HG03469 (cell line): Measurements from ENCODE around the gene ERICH6.

Experiments used
- ATAC-seq: cut with Tn5 transposase; IDR thresholded peaks from one replicate; pipeline ENCODE4 v1.9.1; 2021; ENCODE audit warnings: mild to moderate bottlenecking, moderate library complexity, moderate number of reproducible peaks; ENCODE audit not compliant: unreplicated experiment

Gene ERICH6

DNA sequence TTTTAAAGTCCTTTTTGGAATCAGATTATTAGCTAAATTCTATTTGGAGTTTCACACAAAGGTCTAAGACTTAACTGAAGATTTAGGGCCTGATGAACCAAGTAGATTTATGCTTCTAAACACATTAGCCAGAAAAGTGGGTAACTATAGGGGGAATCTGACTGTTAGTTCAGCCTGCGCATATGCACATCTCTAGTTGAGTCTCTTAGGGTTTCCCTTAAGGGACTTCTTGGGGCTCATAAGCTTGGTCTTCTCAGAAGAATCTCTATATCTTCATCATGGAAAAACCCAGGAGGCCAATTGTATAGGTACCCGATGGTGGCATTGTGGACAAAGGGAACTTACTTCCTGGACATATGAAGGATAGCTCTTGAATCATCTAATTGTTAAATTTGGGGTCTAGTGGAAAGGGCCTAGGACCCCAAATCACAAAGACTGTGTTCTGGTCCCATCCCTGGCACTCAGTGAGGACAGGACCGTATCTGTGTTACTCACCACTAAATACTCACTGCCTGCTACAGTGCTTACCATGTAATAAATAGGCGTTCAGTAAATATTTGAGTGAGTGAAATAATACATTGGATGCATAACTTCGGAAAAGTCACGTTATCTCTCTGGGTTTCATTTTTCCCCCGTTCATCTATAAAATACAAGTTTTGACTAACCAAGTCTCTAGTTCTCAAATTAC, 83.6 kb downstream of the ERICH6 start:
- no peak for ATAC-seq

DNA sequence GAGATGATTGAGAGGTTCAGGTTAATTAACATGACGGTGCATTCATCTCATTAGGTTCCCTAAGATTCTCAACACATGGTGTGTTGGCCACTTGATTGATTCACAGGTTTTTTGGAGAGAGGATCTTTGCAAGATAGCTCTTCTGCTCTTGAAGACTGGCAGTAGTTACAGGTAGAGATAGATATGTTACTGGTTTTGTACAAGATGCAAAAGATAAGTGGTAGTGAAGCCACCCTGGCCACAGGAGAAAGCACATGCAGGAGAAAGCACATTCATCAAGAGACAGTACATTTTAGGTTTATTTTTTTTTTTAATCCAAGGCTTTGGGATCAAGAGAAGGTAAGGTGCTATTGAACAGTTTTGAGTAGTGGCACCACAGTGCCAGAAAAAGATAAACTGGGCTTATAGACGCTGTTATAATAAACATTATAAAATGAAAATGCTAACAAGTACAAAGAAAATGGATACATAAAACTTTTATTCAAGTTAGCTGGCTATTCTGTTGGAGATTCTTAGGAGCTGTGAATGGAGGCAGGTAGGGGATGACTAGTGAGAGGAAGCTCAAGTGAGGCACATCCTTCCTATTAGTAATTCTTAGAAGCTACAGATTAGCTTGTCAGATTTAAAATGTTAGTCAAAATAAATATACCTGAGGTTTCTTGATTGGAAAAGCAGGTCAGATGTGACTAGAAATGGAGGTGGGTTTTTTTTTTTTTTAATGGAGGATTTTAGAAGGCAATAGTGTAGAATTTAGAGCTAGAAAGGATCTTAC, 89.8 kb downstream of the ERICH6 start:
- no peak for ATAC-seq

DNA sequence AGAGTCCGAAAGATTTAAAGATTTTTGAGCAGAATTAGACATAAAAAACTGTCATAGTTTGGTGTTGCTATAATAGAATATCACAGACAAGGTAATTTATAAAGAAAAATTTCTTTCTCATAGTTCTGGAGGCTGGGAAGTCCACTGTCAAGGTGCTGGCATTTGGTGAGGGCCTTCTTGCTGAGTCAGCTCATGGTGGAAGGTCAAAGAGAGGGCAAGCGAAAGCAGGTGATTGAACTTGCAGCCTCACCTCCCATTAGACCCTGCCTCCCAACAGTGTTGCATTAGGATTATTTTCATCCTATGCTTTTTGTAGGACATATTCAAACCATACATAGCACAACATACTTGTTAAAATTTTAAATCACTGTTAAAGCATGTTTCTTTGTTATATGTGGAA, 90.7 kb downstream of the ERICH6 start:
- ATAC-seq: no peak

DNA sequence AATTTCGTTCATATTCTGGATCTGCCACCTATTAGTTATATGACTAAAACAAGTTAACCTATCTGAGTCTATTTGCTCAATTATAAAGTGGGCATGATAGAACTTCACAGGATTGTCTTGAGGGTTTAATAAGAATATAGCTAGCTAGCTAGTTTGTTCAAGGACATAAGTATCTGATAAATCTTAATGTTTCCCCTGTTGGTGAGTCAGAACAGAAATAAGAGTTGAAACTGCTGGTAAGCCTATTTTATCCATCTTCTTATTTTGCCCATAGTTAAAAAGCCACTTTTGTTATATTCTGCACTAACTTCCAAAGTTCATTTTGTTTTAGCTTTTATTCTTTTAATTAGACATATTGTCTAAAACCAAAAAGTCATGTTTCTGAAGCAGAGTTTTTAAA, 91.2 kb downstream of the ERICH6 start:
- ATAC-seq: no peak

DNA sequence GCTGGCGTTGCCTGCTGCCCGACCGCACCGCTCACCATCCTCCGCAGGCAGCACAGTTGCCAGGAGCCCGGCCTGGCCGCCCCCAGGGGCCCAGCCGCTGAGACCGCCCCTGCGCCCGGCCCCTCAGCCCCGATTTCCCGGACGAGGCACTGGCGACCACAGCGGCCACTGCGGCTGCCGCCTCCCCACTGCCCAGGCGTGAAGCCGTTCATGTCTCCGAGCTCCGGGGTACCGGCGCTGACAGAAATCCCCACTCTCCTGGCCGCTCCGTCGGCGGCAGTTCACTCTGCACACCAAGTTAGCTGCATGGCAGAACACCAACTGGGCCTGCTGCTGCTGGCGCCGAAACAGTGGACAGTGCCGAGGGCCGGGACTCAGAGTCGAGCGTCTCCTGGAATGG, 92.1 kb downstream of the ERICH6 start:
- ATAC-seq: no peak

DNA sequence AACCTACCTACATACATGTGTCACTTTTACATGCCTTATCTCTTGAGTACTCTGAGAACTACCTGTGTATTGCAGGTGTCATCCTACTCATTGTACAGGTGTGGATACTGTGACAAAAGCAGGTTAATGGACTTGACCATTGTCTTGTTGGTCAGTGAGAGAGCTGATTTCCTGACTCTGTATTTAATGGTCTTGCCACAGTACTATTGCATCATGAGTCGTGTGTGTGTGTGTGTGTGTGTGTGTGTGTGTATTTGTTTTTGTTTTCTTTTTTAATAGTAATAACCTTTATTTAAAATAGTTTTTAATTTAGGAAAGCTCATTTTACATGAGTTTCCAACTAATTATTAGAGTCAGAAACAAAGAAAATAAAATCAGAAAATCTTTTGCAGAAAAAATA, 92.9 kb downstream of the ERICH6 start:
- no peak for ATAC-seq

DNA sequence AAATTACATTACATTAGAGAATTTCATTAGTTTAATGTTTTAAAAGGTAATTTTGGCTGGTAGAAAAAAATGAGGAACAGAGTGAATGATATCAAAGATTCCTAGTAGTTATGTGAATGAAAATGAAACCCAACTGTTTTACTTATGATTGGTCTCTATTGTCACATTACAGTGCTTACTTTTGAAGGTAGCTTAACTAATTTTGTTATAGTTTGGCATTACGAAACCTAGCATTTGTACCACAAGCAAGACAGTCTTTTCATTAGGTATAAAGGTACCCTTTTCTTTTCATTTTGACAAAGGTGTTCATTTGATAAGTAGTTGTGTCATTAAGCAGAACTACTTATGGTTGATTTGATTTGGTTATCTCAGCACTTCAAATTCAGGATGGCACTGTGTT, 93.7 kb downstream of the ERICH6 start:
- ATAC-seq: no peak
